Smooth muscle cell of the brain vasculature (primary cell): ENCODE results near the gene FCRLA.
"Not testable (repeated sequence)": the region's sequence is repeated elsewhere in the genome, so short reads cannot be mapped to it uniquely, and the experiment has no call there.

Experiments used
- DNase-seq: peaks from one replicate; pipeline ENCODE4 v3.0.0-alpha.2; 2012; ENCODE audit warnings: low read depth, low spot score

The FCRLA gene

GRCh38 chr1:161705537-161705936 is 1.5 kb upstream of the FCRLA start:
- no peak for DNase-seq

- DNase-seq: no peak
Measured at GRCh38 chr1:161706113-161706481, 932 bp upstream of the FCRLA start.

GRCh38 chr1:161707503-161707902 is 474 bp downstream of the FCRLA start:
- no peak for DNase-seq

GRCh38 chr1:161709373-161709772 is 2.3 kb downstream of the FCRLA start:
- no peak for DNase-seq

GRCh38 chr1:161710560-161710959 is 3.5 kb downstream of the FCRLA start:
- no peak for DNase-seq

GRCh38 chr1:161718559-161719324 is 11.7 kb downstream of the FCRLA start:
- DNase-seq: no peak

- no peak for DNase-seq
Measured at GRCh38 chr1:161719325-161719611, 12.2 kb downstream of the FCRLA start.

- no peak for DNase-seq
Measured at GRCh38 chr1:161720422-161720821, 13.4 kb downstream of the FCRLA start.

GRCh38 chr1:161720956-161721737 is 14.1 kb downstream of the FCRLA start, which contains the start of gene FCRLB:
Gene FCRLB (plus strand): TSS chr1:161721544. CDS start chr1:161722673, 1,129 bp downstream.
- no peak for DNase-seq

- no peak for DNase-seq
Measured at GRCh38 chr1:161721738-161722343, 14.8 kb downstream of the FCRLA start.

- DNase-seq: no peak
Measured at GRCh38 chr1:161722406-161722805, 15.4 kb downstream of the FCRLA start.

- no peak for DNase-seq
Measured at GRCh38 chr1:161723459-161724141, 16.6 kb downstream of the FCRLA start.

- DNase-seq: not testable (repeated sequence)
Measured at GRCh38 chr1:161725258-161725907, 18.4 kb downstream of the FCRLA start.

GRCh38 chr1:161725908-161726472 is 19.0 kb downstream of the FCRLA start:
- DNase-seq: no peak

- no peak for DNase-seq
Measured at GRCh38 chr1:161726473-161727255, 19.6 kb downstream of the FCRLA start.

GRCh38 chr1:161727256-161727924 is 20.4 kb downstream of the FCRLA start:
- no peak for DNase-seq

GRCh38 chr1:161728376-161729226 is 21.6 kb downstream of the FCRLA start:
- no peak for DNase-seq

- DNase-seq: no peak
Measured at GRCh38 chr1:161730050-161730564, 23.1 kb downstream of the FCRLA start.

GRCh38 chr1:161731241-161731640 is 24.2 kb downstream of the FCRLA start:
- no peak for DNase-seq
